Mesenchymal stem cell (in vitro differentiated cells and primary cell): ENCODE results near the gene JAG1.

ENCODE experiments used
- DNase-seq: peaks from one replicate; pipeline ENCODE4 v3.0.0-alpha.2; 2013
- H2AFZ ChIP-seq: one replicate; pipeline ENCODE4 v1.6.1; 2013; ENCODE audit warnings: low read depth, mild to moderate bottlenecking, control low read depth, inconsistent platforms, low read length, moderate library complexity
- H2AK5ac ChIP-seq: 2 replicates; pipeline ENCODE4 v1.6.1; 2013; ENCODE audit warnings: low read length, moderate library complexity, mild to moderate bottlenecking, inconsistent platforms; ENCODE audit not compliant: severe bottlenecking
- H2BK120ac ChIP-seq: one replicate; pipeline ENCODE4 v1.6.1; 2013; ENCODE audit warnings: low read depth, mild to moderate bottlenecking, inconsistent platforms, low read length, moderate library complexity
- H2BK12ac ChIP-seq, 2 experiments: one replicate each; pipeline ENCODE4 v1.6.1; 2013; ENCODE audit warnings: inconsistent platforms in 2 of 2, low read length in 2 of 2, mild to moderate bottlenecking in 2 of 2, moderate library complexity in 2 of 2, control low read depth in 1 of 2
- H2BK15ac ChIP-seq: one replicate; pipeline ENCODE4 v1.6.1; 2013; ENCODE audit warnings: mild to moderate bottlenecking, low read depth, inconsistent platforms; ENCODE audit not compliant: poor library complexity, severe bottlenecking
- H2BK5ac ChIP-seq: 2 replicates; pipeline ENCODE4 v1.6.1; 2013; ENCODE audit warnings: low read depth, mild to moderate bottlenecking, low read length, control low read depth, inconsistent platforms; ENCODE audit not compliant: poor library complexity, severe bottlenecking
- H3K14ac ChIP-seq, 2 experiments: one replicate each; pipeline ENCODE4 v1.6.1; 2013; ENCODE audit warnings: inconsistent platforms in 2 of 2, low read length in 2 of 2, control low read depth in 1 of 2, mild to moderate bottlenecking in 1 of 2, moderate library complexity in 1 of 2
- H3K18ac ChIP-seq, 2 experiments: one replicate each; pipeline ENCODE4 v1.6.1; 2013; ENCODE audit warnings: inconsistent platforms in 2 of 2, low read length in 2 of 2, control low read depth in 1 of 2, low read depth in 1 of 2, mild to moderate bottlenecking in 1 of 2
- H3K23ac ChIP-seq, 2 experiments: one replicate each; pipeline ENCODE4 v1.6.1; 2013; ENCODE audit warnings: inconsistent platforms in 2 of 2, low read length in 2 of 2, mild to moderate bottlenecking in 2 of 2, moderate library complexity in 2 of 2, control low read depth in 1 of 2
- H3K27ac ChIP-seq: 2 replicates; pipeline ENCODE4 v1.5.1; 2013; ENCODE audit warnings: mild to moderate bottlenecking, moderate library complexity, low read length, control low read depth, inconsistent platforms; ENCODE audit not compliant: poor library complexity, severe bottlenecking
- H3K27me3 ChIP-seq, 2 experiments: 2 replicates each; pipeline versions ENCODE4 v1.6.1 to v1.7.0; 2013; ENCODE audit warnings: low read length in 2 of 2, mild to moderate bottlenecking in 2 of 2, moderate library complexity in 2 of 2, control low read depth in 1 of 2, inconsistent platforms in 1 of 2; ENCODE audit not compliant: control insufficient read depth in 1 of 2, insufficient read depth in 1 of 2
- H3K36me3 ChIP-seq, 2 experiments: 2 replicates each; pipeline versions ENCODE4 v1.6.1 to v1.7.0; 2013; ENCODE audit warnings: low read length in 2 of 2, control low read depth in 1 of 2, inconsistent platforms in 1 of 2, low read depth in 1 of 2, mild to moderate bottlenecking in 1 of 2; ENCODE audit not compliant: insufficient read depth in 2 of 2, control insufficient read depth in 1 of 2
- H3K4ac ChIP-seq, 2 experiments: one replicate each; pipeline ENCODE4 v1.6.1; 2013; ENCODE audit warnings: inconsistent platforms in 2 of 2, low read length in 2 of 2, mild to moderate bottlenecking in 2 of 2, moderate library complexity in 2 of 2, control low read depth in 1 of 2, low read depth in 1 of 2
- H3K4me1 ChIP-seq: 2 replicates; pipeline ENCODE4 v1.6.1; 2013; ENCODE audit warnings: low read depth, low read length, control low read depth; ENCODE audit not compliant: control insufficient read depth, insufficient read depth
- H3K4me2 ChIP-seq: 2 replicates; pipeline ENCODE4 v1.6.1; 2013; ENCODE audit warnings: low read length, mild to moderate bottlenecking, inconsistent platforms; ENCODE audit not compliant: poor library complexity, severe bottlenecking
- H3K4me3 ChIP-seq, 2 experiments: 2 replicates each; pipeline versions ENCODE4 v1.5.1 to v1.7.0; 2013; ENCODE audit warnings: low read length in 2 of 2, mild to moderate bottlenecking in 2 of 2, control low read depth in 1 of 2, low read depth in 1 of 2; ENCODE audit not compliant: insufficient read depth in 1 of 2
- H3K79me1 ChIP-seq: replicated peaks from 2 replicates; pipeline ENCODE4 v1.6.1; 2013; ENCODE audit warnings: mild to moderate bottlenecking, control low read depth, low read length, inconsistent platforms; ENCODE audit not compliant: poor library complexity, severe bottlenecking
- H3K9ac ChIP-seq: 2 replicates; pipeline ENCODE4 v1.7.0; 2013; ENCODE audit warnings: mild to moderate bottlenecking, low read length, moderate library complexity
- H3K9me3 ChIP-seq: 2 replicates; pipeline ENCODE4 v1.7.0; 2013; ENCODE audit warnings: mild to moderate bottlenecking, low read length; ENCODE audit not compliant: control insufficient read depth
- H4K8ac ChIP-seq: one replicate; pipeline ENCODE4 v1.6.1; 2013; ENCODE audit warnings: inconsistent platforms, mild to moderate bottlenecking, low read length, moderate library complexity
- H4K91ac ChIP-seq: one replicate; pipeline ENCODE4 v1.6.1; 2013; ENCODE audit warnings: mild to moderate bottlenecking, low read length, inconsistent platforms
- WGBS: methylation state at CpG from one replicate; pipeline ENCODE4 v1.1.7; 2013; ENCODE audit warnings: mixed read lengths; 5-methylcytosine and 5-hydroxymethylcytosine counted together

Gene JAG1

DNA sequence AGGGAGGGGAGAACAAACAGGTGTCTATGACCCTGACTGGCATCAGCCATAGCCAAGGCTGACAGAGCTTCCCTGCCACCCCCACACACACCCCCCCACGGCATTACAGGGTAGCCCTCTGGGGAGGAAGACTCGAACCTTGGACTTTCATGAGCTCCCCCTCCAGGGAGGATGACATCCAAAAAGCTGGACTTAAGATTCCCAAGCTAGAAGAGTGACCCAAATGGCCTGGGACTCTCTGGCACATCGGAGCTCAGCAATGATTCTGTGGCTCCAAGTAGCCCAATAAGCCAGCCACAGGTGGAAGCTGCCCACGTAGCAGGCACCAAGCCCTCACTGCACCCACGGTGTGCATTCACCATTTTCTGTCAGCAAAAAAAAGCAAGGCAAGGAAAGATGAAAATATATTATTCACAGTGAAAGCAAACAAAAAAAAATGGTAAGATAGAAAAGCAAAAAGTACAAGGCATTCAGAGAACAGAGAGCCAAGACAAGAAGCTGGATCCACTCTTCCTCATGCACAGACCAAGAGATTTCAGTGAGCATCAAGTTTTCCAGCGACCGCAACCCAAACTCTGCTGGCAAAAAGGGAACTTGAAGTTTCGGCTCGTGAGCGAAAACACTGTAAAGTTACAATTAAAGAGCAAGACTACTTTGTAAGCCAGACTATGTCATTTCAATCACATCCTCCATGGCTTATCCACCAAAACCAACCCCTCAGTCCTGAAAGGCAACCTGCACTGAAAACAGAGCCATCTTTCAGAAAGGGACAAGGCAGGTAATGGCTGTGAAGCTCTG lies 10.9 kb downstream of the JAG1 start:
- H3K27me3 ChIP-seq = no peaks in the 10 kb centered on the region
- no peak overlapping the region for H2AK5ac ChIP-seq
- no peak overlapping the region for H3K4me2 ChIP-seq
- H2BK15ac ChIP-seq = no peak overlapping the region
- H3K36me3 ChIP-seq = peaks cover 50 to 66% of the 10 kb centered on the region in 2 experiments
- H3K79me1 ChIP-seq = peaks cover 44% of the 10 kb centered on the region
- no peak overlapping the region for H3K27ac ChIP-seq
- DNase-seq = no peak
- no peak overlapping the region for H3K9ac ChIP-seq
- no peak overlapping the region for H2BK120ac ChIP-seq
- H4K8ac ChIP-seq = no peak overlapping the region
- H3K9me3 ChIP-seq = peaks cover 4% of the 10 kb centered on the region
- 88% methylated on average over 9 of the region's 10 CpGs for WGBS
- H3K4ac ChIP-seq = no peak overlapping the region
- no peak overlapping the region for H3K14ac ChIP-seq
- no peak overlapping the region for H2BK12ac ChIP-seq
- no peak overlapping the region for H4K91ac ChIP-seq
- H2BK5ac ChIP-seq = no peak overlapping the region
- peaks cover 31% of the 10 kb centered on the region for H3K4me1 ChIP-seq
- no peak overlapping the region for H3K4me3 ChIP-seq
- H2AFZ ChIP-seq = no peak overlapping the region
- no peak overlapping the region for H3K18ac ChIP-seq
- no peak overlapping the region for H3K23ac ChIP-seq

DNA sequence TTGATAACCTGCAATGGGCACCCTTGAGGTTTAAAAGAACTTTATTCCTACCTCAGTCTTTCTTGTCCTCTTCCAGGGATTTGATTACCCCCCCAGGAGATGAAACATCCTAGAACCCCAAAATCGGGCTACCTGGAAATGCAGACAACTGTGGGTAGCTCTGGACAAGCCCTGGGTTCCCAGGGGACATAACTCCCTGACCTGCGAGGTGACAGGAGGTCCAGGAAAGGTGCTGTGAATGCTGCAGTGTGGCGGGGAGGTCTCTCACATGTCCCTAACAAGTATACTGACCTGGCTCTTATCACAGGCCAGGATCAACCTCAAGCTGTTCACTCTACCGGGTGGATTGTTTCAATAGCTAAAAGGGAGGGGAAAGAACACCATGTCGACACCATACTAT lies 11.6 kb downstream of the JAG1 start:
- no peak overlapping the region for H3K4me2 ChIP-seq
- H4K91ac ChIP-seq = no peak overlapping the region
- no peak overlapping the region for H2BK5ac ChIP-seq
- H3K14ac ChIP-seq = no peak overlapping the region
- no peak overlapping the region for H2BK15ac ChIP-seq
- H3K18ac ChIP-seq = no peak overlapping the region
- no peak overlapping the region for H2BK12ac ChIP-seq
- no peak for DNase-seq
- H3K4me1 ChIP-seq = peaks cover 29% of the 10 kb centered on the region
- peaks cover 4% of the 10 kb centered on the region for H3K9me3 ChIP-seq
- H3K4me3 ChIP-seq = no peak overlapping the region
- H3K36me3 ChIP-seq = peaks cover 53 to 67% of the 10 kb centered on the region in 2 experiments
- WGBS = 78% methylated on average over 4 of the region's 5 CpGs
- H3K9ac ChIP-seq = no peak overlapping the region
- H2AFZ ChIP-seq = no peak overlapping the region
- H3K23ac ChIP-seq = no peak overlapping the region
- no peak overlapping the region for H3K4ac ChIP-seq
- H3K27me3 ChIP-seq = no peaks in the 10 kb centered on the region
- H3K79me1 ChIP-seq = peaks cover 44% of the 10 kb centered on the region
- H2BK120ac ChIP-seq = no peak overlapping the region
- no peak overlapping the region for H3K27ac ChIP-seq
- no peak overlapping the region for H2AK5ac ChIP-seq
- H4K8ac ChIP-seq = no peak overlapping the region

DNA sequence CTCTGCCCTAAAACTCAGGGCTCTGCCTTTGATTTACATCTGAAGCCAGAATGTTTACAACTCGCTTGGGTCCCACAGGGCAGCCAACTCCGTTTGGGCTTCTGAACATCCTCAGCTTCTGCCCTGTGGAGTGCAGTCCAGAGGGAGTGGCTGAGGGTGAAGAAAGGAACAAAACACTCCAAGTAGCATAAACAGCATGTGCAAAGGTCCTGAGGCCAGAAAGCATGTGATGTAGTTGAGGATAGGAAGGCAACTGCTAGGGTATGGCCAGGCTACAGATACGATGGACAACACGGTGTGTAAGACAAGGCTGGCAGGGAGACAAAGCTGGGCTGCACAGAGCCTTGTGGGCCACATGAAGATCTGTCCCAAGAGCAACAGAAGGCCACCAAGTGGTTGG lies 12.5 kb downstream of the JAG1 start:
- Histone ChIP-seq H2BK12ac (no peak overlapping the region), H3K27ac (no peak overlapping the region), H3K4me2 (no peak overlapping the region), H3K4ac (peak overlapping the region in 1 of 2 experiments; percentile 40), H3K4me3 (no peak overlapping the region), H4K8ac (no peak overlapping the region), H3K36me3 (peaks cover 49 to 74% of the 10 kb centered on the region in 2 experiments), H3K27me3 (no peaks in the 10 kb centered on the region), H4K91ac (no peak overlapping the region), H3K9me3 (peaks cover 4% of the 10 kb centered on the region), H2AFZ (no peak overlapping the region), H3K23ac (no peak overlapping the region), H3K4me1 (peaks cover 22% of the 10 kb centered on the region), H3K18ac (peak overlapping the region in 1 of 2 experiments; percentile 35), H3K9ac (no peak overlapping the region), H3K14ac (peak overlapping the region in 1 of 2 experiments; percentile 9), H2BK120ac (no peak overlapping the region), H2BK5ac (no peak overlapping the region), H3K79me1 (peaks cover 40% of the 10 kb centered on the region), H2BK15ac (no peak overlapping the region), H2AK5ac (peak overlapping the region; percentile 64)
- WGBS = 65% methylated on average over 4 of the region's 4 CpGs
- no peak for DNase-seq

DNA sequence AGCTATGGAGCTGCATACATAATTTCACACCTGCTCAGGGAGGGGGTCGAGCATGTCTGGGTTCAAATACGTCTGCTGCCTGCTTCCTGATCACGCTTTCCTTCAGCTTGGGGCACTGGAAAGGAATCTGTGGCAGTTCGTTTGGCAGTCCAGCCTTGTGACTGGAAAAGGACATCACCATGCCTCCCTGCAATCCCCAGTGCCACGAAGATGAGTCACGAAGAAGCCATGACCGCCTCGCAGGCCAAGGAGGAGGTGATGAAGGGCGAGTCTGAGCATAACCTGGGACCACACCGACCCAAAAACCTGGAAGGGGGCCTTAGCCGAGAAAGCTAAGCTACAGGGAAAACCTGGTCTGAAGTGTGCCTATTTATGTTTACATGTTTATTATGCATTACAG lies 13.1 kb downstream of the JAG1 start:
- H3K9me3 ChIP-seq = peaks cover 4% of the 10 kb centered on the region
- H2AK5ac ChIP-seq = no peak overlapping the region
- DNase-seq = peak; percentile 35
- no peak overlapping the region for H3K23ac ChIP-seq
- H2BK120ac ChIP-seq = no peak overlapping the region
- H2AFZ ChIP-seq = no peak overlapping the region
- H4K8ac ChIP-seq = peak overlapping the region; percentile 40
- H4K91ac ChIP-seq = no peak overlapping the region
- H3K4ac ChIP-seq = peak overlapping the region in 1 of 2 experiments; percentile 46
- H3K27me3 ChIP-seq = no peaks in the 10 kb centered on the region
- 70% methylated on average over 9 of the region's 11 CpGs for WGBS
- no peak overlapping the region for H2BK15ac ChIP-seq
- no peak overlapping the region for H2BK5ac ChIP-seq
- H3K18ac ChIP-seq = no peak overlapping the region
- peaks cover 38% of the 10 kb centered on the region for H3K79me1 ChIP-seq
- H3K4me3 ChIP-seq = no peak overlapping the region
- peaks cover 18% of the 10 kb centered on the region for H3K4me1 ChIP-seq
- H3K27ac ChIP-seq = no peak overlapping the region
- H3K4me2 ChIP-seq = no peak overlapping the region
- H3K9ac ChIP-seq = no peak overlapping the region
- peaks cover 48 to 79% of the 10 kb centered on the region in 2 experiments for H3K36me3 ChIP-seq
- H2BK12ac ChIP-seq = peak overlapping the region in 1 of 2 experiments; percentile 8
- H3K14ac ChIP-seq = no peak overlapping the region
